GM19438 (cell line): ENCODE results near the gene GLDN.

ENCODE experiments used
- ATAC-seq: cut with Tn5 transposase; IDR thresholded peaks from one replicate; pipeline ENCODE4 v1.9.1; 2021; ENCODE audit warnings: low read depth; ENCODE audit not compliant: unreplicated experiment

The GLDN gene

DNA sequence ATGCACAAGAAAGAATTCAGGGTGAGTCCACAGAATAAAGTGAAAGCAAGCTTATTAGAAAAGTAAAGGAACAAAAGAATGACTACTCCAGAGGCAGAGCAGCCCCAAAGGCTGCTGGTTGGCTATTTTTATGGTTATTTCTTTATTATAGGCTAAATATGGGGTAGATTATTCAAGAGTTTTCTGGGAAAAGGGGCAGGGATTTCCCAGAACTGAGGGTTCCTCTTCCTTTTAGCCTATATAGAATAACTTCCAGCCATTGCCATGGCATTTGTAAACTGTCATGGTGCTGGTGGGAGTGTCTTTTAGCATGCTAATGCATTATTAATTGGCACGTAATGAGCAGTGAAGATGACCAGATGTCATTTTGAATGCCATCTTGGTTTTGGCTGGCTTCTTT, 13.6 kb downstream of the GLDN start:
- ATAC-seq, result no peak

DNA sequence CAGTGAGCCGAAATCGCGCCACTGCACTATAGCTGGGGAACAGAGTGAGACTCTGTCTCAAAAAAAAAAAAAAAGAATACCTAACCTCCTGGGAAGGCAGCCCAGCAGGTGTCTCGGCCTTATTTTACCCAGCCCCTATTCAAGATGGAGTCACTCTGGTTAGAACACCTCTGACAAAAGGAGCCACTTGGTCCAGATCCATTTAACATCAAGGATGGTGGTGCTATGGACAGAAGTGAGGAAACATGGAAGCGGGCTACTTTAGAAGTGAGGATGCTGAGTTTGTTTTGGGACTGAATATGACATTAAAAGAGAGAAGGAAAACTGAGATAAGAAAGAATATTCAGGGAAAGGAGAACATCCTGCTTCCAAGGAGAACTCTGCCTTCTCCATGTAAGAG, 14.7 kb downstream of the GLDN start:
- no peak for ATAC-seq

DNA sequence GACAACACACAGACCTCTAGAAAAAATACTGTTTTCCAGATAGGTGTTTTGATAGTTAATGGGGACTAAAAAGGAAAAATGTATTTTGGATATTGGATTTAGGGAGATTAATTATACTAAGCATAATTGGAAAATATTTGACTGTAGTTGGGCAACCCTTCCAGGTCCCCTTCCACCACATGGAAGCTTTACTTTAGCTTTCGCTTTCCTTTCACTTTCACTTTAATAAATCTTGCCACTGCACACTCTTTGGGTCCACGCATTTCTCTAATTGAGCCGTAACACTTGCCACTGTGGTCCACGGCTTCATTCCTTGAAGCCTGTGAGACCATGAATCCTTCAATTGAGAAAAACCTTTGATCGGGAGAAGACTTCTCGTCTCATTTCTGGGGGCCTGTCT, 15.5 kb downstream of the GLDN start:
- ATAC-seq, result no peak

DNA sequence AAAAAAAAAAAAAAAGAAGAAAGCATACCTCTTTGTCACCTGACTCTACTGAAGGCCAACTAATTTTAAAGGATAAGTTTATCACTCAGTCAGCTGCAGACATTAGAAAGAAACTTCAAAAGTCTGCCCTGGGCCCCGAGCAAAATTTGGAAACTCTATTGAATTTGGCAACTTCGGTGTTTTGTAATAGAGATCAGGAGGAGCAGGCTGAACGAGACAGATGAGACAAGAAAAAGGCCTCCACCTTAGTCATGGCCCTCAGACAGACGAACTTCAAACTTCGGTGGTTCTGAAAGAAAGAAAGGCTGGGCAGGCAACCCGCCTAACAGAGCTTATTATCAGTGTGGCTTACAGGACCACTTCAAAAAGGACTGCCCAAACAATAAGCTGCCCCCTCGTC, 18.5 kb downstream of the GLDN start:
- no peak for ATAC-seq

DNA sequence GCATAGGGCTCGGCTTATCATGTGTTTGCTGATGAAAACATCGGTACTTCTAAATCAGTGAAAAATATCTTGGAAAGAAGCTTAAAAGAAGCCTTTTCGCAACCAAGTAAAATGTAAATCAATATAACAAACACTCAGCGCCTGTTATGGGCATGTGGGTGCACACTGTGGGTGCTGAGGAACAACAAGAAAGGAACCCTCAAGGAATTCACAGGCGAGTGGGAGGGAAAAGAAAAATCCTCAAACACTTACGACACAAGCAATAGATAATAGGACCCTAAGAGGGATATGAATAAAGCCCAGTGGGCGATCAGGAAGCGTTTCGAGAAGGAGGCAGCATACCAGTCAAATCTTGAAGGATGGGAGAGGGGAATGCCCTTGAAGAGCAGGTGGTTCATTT, 21.9 kb downstream of the GLDN start:
- ATAC-seq, result no peak

DNA sequence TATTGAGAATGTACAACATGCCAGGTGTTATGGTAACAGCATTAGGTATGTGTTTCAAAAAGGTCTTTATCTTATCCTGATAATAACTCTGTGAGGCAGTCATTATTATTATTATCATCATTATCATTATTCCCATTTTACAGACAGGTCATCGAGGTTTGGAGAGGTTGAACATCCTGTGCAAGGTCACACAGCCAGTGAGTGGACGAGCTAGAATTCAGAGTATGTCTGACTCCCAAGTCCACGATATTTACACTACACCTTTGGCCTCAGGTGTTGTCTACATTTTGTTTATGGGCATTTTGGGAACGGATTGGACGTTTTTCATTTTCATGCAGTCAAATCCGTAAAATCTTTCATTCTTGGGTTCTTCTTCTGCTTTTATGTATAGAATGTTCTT, 24.0 kb downstream of the GLDN start:
- no peak for ATAC-seq

DNA sequence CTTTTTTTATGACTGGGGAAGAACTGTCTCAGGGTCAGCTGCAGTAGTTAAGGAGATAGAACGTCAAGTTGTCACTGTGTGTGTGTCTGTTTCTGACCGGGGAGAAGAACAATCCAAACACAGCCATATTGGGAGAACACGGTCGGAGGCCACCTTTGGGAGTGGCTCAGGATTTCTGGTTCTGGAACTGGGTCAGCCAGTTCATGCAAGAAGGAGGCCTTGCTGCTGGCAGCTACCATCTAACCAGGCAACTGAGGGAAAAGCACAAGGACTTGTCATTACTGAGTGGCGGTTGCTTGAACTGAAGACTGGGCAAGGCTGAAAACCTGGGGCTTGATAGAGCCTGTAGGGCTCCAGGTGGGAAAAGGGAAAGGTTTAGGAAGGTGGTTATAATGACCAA, 24.6 kb downstream of the GLDN start:
- ATAC-seq, result no peak

DNA sequence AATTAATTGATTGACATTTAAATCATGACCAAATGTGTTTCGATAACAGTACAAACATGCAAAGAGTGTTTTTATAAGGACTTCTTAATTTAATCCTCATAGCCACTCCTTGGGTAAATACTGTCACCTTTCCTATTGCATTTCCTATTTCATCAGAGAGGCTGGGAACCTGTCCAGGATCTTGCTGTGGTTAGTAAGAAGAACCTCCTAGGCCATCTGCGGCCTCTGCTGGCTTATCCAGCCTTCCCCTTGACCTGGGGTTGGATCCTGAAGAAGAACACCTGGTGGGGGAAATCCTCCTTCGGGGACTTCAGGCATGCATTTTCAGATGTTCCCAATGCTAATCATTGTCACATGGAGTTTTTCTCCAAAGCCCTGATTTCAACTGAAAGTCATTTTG, 25.5 kb downstream of the GLDN start:
- no peak for ATAC-seq

DNA sequence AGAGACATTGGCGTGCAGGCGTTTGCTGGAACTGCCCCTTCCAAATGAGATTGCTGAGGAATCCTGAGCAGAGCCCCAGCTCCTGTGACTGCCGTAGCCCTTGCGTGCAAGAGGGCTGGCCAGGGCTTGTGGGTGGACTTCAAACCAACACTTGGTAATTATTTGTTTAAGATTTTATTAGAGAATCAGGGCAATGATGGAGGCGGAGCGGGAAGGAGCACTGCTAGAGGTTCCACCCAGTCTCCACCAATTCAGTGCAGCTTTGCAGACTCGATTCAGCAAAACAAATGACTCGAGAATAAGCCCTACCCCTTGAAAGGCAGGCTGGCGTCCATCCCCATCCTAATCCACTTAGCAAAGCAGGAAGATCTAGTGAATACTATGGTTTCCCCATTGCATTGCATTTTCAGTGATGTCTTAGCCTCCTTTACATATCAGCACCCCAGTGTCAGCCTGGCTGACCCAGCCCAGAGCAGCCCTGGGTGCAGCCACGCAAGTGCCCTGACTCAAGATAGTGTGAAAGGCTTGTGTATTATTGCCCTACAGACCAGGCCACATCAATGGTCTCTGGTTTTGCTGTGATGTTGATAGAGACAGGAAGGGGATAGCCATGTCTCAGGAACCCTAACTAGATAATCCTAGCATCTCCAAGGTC, 26.0 kb downstream of the GLDN start:
- no peak for ATAC-seq

DNA sequence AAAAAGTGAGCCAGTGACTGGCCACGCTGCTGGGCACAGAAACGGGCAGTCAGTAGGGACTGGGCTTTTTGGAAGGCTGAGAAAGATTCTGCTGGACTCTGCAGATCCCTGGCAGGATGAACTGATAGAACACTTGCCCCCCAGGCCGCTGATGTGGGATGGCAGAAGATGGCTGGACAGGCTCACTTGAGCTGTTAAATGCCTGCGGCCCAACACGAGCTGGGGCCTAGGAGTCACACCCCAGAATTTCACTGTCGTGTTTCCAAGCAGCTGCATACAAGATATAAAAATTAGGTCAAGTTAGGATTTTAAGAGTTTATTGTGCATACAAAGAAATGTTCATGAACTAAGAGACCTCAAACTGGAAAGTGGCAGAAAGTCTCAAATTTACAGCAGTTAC, 26.9 kb downstream of the GLDN start:
- no peak for ATAC-seq

DNA sequence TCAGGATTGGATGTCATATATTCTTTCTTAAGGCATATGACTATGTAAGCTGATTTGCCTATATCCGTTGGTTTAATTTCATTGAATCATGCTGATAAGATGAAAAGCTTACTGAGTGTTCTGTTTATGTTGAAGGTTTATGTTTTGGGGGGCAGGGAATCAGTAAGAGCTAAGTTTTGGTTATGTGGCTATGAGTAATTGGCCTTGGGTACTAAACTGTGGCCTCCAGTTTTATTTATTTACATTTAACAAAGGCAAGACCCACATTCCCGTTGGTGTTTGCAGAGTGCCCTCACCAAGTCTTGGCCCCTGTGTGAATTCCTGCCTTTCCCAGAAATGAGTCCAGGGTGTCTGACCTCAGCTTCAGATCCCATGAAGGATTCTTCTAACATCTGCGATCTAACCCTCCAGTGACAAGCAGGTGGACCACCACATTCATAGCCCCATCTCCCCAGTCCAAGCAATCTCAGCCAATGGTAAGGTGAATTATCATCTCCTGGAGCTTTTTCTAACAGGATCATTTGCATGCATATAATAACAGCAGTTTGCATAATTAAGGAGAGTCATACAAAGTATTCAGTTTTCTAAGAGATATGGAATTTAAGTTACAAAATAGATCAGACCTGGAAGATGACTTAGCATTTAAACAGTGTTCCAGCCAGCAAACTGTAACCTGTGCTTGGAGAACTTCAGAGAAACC, 27.4 kb downstream of the GLDN start:
- no peak for ATAC-seq

DNA sequence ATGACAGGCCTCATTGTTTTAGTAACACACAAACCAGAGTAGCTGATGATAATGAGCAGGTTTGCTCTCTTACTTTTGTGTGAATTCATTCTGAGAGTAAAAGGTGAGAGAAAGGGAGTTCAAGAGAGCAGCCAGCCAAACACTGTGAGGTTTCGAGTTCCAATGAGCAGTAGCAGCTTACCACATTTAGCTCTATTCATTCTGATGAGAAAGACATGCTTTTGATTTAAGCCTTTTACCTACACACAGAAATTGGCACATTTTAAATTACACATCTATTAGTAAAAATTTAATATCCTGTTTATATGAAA, 28.0 kb downstream of the GLDN start:
- ATAC-seq, result no peak

DNA sequence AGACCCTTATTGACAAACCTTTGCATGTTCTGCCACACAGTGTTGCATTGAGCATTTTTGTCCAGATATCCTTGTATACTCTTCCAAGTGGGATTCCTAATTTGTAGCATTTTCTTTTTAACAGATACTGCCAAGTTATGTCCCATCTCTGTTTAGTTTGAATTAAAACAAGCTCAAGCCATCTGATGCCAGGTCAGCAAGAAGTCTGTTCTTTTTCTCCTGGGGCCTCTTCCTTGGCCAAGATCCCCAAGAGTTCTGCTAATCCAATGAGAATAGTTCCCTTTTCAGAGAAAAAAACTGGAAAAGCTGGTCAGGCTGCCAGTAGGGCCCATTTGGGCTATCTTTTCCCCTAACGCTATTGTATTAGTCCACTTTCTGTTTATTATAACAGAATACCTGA, 29.8 kb downstream of the GLDN start:
- ATAC-seq, result no peak

DNA sequence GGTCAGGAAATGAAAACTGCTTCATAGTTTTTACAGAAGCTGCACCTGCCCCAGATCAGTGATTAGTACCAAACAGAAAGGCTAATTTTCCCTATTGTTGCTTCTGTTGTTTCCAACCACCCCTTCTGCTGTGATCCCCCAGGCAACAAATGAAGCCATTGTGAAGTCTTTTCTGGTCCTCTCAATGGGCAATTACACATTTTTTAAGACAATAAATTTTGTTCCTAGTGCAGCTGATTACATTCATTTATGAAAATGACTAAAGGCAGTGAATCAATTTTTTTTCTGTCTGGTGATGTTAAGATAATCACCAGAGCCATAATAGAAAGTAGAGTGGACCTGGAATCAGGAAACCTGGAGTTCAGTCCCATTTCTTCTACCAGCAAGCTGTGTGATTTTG, 32.7 kb downstream of the GLDN start:
- ATAC-seq, result no peak

DNA sequence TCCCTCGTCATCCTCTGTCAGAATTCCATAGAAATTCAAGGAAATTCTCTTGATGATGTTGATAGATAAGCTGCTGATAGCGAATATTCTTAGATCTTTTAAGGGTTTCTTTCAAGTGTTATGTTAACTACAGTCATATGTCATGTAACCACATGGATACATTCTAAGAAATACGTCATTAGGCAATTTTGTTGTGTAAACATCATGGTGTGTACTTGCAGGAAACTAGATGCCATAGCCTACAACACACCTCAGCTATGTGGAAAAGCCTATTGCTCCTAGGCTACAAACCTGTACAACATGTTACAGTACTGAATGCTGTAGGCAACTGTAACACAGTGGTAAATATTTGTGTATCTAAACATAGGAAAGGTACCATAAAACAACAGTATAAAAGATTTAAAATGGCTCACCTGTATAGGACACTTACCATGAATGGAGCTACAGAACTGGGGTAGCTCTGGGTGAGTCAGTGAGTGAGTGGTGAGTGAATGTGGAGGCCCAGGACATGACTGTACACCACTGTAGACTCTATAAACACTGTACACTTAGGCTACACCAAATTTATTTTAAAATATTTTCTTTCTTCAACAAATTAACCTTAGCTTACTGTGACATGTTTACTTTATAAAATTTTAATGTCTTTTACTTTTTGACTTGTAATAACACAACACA, 34.6 kb downstream of the GLDN start:
- ATAC-seq, result no peak

DNA sequence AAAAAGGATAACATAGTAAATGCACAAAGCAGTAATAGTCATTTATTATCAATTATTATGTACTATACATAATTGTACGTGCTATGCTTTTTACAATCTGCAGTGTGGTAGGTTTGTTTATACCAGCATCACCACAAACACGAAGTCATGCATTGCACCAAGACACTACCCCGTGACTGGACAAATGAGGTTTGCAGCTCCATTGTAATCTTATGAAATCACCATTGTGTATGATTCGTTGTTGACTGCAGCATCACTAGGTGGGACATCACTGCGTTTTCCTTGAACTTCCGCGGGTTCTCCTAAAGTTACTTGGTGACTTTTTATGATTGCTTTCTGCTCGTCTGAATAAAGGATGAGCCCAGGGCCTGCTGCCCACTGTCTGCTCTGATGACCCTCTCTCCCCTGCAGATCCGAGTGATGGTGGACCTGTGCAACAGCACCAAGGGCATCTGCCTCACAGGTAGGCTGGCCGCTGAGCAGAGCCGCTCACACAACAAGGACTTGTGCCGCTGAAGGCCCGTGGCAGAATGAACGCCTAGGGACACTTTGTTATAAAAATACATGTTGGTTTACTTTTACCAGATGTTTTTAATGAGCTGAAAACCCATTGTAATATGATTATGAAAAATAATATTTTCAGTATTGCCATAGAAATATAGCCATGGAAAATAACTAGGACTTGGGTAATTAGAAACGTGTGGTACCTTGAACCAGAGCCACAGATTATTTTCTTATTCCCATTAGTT, 35.8 kb downstream of the GLDN start:
- no peak for ATAC-seq

DNA sequence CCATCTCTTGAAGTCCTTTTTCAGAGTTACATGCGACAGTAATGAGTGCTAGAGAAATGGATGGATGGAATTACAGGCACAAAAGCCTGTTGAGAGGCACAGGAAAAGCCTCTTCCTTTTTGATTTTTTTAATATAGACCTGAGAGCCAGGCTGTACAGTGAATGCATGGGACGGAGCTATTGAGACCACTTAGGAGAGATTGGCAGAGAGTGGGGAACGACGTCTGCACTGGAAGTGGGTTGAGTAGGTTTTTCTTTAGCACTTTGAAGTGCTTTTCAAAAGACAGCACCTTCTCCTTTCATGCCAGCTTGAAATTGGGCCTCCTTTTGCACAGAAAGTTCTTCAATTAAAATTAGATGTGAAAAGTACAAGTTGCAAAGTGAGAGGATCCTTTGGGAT, 37.0 kb downstream of the GLDN start:
- no peak for ATAC-seq

DNA sequence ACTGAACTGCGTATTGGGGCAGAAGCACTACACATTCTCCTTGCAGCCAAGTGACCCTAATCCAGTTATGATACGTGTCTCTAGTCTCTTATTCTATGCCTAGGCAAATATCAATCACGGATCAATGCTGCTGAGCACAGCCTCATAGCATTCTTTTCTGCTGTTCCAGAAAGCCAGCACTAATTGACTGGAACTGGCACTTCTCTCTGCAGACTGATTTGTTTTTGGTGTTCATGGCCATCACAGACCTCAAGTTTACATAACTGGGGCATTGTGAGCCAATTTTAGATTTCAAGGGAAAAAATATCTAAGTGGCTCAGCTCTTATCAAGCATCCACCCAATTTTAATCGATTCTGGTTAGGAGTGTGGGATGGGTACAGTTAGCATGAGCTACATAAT, 37.9 kb downstream of the GLDN start:
- ATAC-seq, result no peak

DNA sequence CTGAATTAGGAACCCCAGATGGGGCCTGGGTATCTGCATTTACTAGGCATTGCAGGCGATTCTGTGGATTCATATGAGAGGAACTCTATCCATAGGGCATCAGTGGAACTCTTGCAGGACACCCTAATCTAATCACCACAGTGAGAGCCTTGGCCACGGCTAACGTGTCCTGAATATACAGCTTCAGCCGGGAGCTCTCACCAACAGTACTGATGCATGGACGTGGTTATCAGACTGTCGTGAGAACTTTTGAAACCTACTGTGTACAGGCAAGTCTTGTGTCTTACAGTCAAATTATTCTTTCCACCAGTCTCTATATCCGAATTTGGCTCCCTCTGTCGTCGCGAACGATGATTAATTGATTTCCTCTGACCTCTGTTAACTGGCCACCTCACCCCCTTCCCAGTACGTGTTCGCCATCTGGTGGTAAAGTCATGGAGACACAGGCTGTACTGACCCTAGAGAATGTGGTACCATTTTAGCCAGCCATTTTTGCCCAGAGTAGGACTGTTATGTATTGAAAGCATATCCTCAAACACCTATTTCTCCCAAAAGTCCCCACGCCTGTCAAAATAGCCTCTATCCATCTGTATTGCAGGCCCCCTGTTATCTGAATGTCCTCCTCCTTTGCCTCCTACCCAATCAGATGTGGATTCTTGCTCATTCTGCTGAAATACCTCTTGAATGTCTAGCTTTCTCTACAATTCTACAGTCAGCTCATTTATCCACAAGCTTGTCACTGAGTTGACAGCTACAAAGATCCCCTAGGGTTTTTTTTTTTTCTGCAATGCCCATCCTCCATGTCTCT, 39.7 kb downstream of the GLDN start:
- ATAC-seq, result peak; percentile 78

DNA sequence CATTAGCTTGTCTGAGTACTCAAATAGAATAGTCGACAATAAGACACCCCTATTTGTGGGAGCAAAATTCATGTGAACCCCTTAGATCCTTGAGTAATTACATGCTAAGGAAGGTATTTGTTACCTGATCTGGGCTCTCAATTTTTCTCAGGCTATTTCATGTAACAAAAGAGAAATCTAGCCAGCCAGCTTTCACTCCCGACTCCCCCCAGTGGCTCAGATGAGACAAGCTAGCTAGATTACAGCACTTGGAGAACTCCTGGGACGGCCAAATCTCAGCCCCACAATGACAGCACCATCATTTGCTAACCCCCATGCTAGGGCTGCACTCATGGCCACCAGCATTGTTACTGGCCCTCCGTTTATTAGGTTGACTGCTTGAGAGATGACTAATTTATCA, 41.3 kb downstream of the GLDN start:
- ATAC-seq, result no peak

DNA sequence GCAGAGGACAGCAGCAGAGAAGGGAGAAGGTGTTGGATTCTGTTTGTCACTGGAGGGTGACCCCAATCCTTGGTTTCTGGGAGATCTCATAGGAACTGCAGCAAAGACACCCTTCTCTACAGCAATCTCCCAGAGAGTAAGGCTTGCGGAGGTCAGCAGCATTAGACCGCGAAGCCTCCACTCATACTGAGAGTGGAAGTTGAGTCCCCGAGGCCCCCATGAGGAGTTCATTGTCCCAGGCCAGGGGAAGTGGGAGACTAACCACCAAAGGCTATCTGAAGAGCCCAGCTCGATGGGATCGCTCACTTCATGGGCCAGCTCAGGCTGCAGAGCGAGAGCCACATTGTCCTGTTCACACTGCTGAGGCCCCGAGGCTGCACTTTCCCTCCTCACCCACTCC, 44.6 kb downstream of the GLDN start:
- no peak for ATAC-seq
